ENCODE results near the gene MARVELD1. TPM values are rescaled to one million over a fixed set of nuclear protein-coding genes. Genes with fewer than 3 reads are reported as not detected.

The MARVELD1 gene
- total and polyA plus RNA-seq, 2 experiments from 2014 or later, result 29.4 to 64.8 TPM

- Histone ChIP-seq H3K79me2 (ENCODE audit: insufficient read depth) (no peaks in the 10 kb centered on the region; the same call in none of the 2 replicates), H3K27me3 (replicated peaks; ENCODE audit: insufficient read depth) (no peaks in the 10 kb centered on the region), H3K9ac (no peak overlapping the region), H3F3A (ENCODE audit: insufficient read depth) (peaks cover 21% of the 10 kb centered on the region), H3K9me2 (ENCODE audit: insufficient read depth) (no peaks in the 10 kb centered on the region), H3K4me2 (ENCODE audit: unreplicated experiment) (no peak overlapping the region), H3K27ac (no peak overlapping the region), H3K9me3 (ENCODE audit: low read depth) (no peaks in the 10 kb centered on the region), H3K4me1 (ENCODE audit: insufficient read depth) (no peaks in the 10 kb centered on the region), H2AFZ (no peak overlapping the region), H3K4me3 (no peak overlapping the region), H4K20me1 (ENCODE audit: insufficient read depth) (no peaks in the 10 kb centered on the region), H3K36me3 (ENCODE audit: low read depth) (peaks cover 63% of the 10 kb centered on the region; the same call in 1 of the 2 replicates)
- WGBS, 2 experiments (ENCODE audit: low coverage in 1 of 2, low lambda C conversion rate in 2 of 2, missing lambda C conversion rate in 2 of 2), result 50 to 53% methylated on average over 1 of the region's 1 CpG
- TF ChIP-seq EZH2 (IDR thresholded peaks at IDR 0.05; ENCODE audit: insufficient read depth, poor library complexity, severe bottlenecking), result no peak
- no peak for TF ChIP-seq EZH2phosphoT487 (IDR thresholded peaks at IDR 0.05; ENCODE audit: insufficient read depth, low read depth)
- in situ Hi-C loops (cut with MboI), result no loop called here
- DNase-seq, result no peak
Observed at GRCh38 chr10:97669571-97669970, 44.0 kb upstream of the MARVELD1 start.

DNA sequence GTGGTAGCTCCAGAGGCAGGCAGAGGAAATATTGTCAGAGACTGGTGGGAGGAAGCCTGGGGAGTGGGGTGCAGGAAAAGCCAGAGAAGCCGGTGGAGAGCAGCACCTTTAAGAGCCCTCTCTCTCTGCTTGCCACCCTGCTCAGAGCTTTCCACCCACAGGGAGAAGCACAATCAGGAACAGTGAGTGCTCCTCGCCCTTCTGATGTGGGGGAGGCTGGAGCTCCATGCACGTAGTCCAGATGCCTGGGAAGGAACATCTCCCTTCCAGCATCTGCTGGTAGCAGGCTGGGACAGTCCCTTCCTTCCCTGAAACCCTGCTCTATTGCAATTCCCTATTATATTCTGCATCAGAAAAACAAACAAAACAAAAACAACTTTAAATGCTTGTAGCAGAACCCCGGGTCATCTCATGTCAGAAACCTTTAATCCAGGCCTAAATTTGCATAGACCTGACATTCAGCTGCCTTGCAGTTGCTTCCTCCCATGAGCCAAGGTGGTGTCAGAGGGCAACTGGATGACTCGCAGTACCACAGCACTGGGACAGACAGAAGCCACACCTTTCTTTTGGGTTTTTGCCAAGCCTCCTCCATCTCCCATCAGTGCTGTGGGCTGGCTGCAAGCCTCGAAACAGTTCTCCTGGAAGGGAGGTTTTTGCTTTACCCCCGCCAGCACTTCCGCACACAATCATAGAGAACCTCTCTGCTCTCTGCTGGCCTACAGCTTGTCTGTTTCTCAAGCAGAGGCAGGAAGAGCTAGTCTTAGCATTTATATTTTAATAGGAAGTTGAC lies 39.6 kb upstream of the MARVELD1 start:
- 73 to 76% methylated on average over 8 of the region's 8 CpGs for WGBS, 2 experiments (ENCODE audit: low coverage in 1 of 2, low lambda C conversion rate in 2 of 2, missing lambda C conversion rate in 2 of 2)
- DNase-seq, result peak; percentile 78
- Histone ChIP-seq H3K9me2 (ENCODE audit: insufficient read depth) (no peaks in the 10 kb centered on the region), H3K4me2 (ENCODE audit: unreplicated experiment) (no peak overlapping the region), H3K79me2 (ENCODE audit: insufficient read depth) (peaks cover 11% of the 10 kb centered on the region), H3K27me3 (replicated peaks; ENCODE audit: insufficient read depth) (no peaks in the 10 kb centered on the region), H3K9ac (no peak overlapping the region), H3K27ac (peak overlapping the region; percentile 23), H4K20me1 (ENCODE audit: insufficient read depth) (no peaks in the 10 kb centered on the region), H2AFZ (no peak overlapping the region), H3F3A (ENCODE audit: insufficient read depth) (peaks cover 48% of the 10 kb centered on the region), H3K9me3 (ENCODE audit: low read depth) (no peaks in the 10 kb centered on the region), H3K4me3 (no peak overlapping the region), H3K36me3 (ENCODE audit: low read depth) (peaks cover 74% of the 10 kb centered on the region; the same call in 1 of the 2 replicates), H3K4me1 (ENCODE audit: insufficient read depth) (no peaks in the 10 kb centered on the region)
- no peak for TF ChIP-seq EZH2 (IDR thresholded peaks at IDR 0.05; ENCODE audit: insufficient read depth, poor library complexity, severe bottlenecking)
- TF ChIP-seq EZH2phosphoT487 (IDR thresholded peaks at IDR 0.05; ENCODE audit: insufficient read depth, low read depth), result no peak
- in situ Hi-C loops (cut with MboI), result no loop called here

- DNase-seq, result no peak
- Histone ChIP-seq H3K9ac (no peak overlapping the region), H3K27ac (no peak overlapping the region), H3K9me2 (ENCODE audit: insufficient read depth) (no peaks in the 10 kb centered on the region), H3K4me3 (no peak overlapping the region), H3K4me2 (ENCODE audit: unreplicated experiment) (no peak overlapping the region), H2AFZ (no peak overlapping the region), H4K20me1 (ENCODE audit: insufficient read depth) (no peaks in the 10 kb centered on the region), H3K9me3 (ENCODE audit: low read depth) (no peaks in the 10 kb centered on the region), H3K36me3 (ENCODE audit: low read depth) (peaks cover 68% of the 10 kb centered on the region; the same call in 1 of the 2 replicates), H3K4me1 (ENCODE audit: insufficient read depth) (no peaks in the 10 kb centered on the region), H3K79me2 (ENCODE audit: insufficient read depth) (peaks cover 22% of the 10 kb centered on the region), H3K27me3 (replicated peaks; ENCODE audit: insufficient read depth) (no peaks in the 10 kb centered on the region), H3F3A (ENCODE audit: insufficient read depth) (peaks cover 50% of the 10 kb centered on the region)
- no peak for TF ChIP-seq EZH2 (IDR thresholded peaks at IDR 0.05; ENCODE audit: insufficient read depth, poor library complexity, severe bottlenecking)
- no peak for TF ChIP-seq EZH2phosphoT487 (IDR thresholded peaks at IDR 0.05; ENCODE audit: insufficient read depth, low read depth)
- 83 to 84% methylated on average over 9 of the region's 9 CpGs for whole genome bisulfite sequencing, 2 experiments (ENCODE audit: low coverage in 1 of 2, low lambda C conversion rate in 2 of 2, missing lambda C conversion rate in 2 of 2)
- in situ Hi-C loops (cut with MboI), result no loop called here
Observed at GRCh38 chr10:97675222-97675621, 38.3 kb upstream of the MARVELD1 start.

DNA sequence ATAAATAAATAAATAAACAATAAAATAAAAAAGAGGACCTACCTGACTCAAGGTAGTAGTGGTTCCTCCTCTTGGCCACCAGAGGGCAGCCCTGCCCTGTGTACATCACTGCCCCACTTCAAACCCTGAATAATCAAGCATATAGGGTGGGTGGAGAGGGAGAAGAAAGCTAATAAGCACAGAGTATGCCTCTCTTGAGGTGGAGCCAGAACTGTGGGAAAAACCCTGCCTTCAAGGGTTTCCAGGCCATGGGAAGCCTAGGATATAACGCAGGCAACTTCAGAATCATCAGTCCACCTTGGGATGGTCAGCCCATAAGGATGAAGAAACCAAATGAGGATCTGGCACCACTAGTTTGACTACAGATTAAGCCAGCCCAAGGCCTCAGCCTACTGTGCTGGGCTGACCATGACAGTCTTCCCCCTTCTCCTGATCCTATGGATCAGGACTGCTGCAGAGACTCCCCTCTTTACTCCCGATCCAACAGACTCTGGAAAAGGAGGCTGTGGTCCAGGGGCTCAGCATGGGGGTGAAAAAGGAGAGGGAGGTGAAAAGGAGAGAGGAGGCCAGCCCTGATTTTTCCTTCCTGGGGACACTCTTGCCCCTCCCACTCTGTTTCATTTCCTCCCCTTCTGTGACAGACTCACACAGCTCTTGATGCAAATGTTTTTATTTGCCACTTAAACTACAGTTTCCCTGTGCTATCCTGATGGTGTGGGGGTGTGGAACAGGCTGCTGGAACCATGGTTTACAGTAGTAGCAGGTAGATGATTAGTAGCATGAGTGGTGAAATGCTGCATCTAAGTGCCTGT lies 36.6 kb upstream of the MARVELD1 start:
- Histone ChIP-seq H3K9me3 (ENCODE audit: low read depth) (no peaks in the 10 kb centered on the region), H4K20me1 (ENCODE audit: insufficient read depth) (no peaks in the 10 kb centered on the region), H3K27me3 (replicated peaks; ENCODE audit: insufficient read depth) (no peaks in the 10 kb centered on the region), H3K27ac (no peak overlapping the region), H3K36me3 (ENCODE audit: low read depth) (peaks cover 55% of the 10 kb centered on the region; the same call in 1 of the 2 replicates), H2AFZ (no peak overlapping the region), H3F3A (ENCODE audit: insufficient read depth) (peaks cover 49% of the 10 kb centered on the region), H3K4me3 (no peak overlapping the region), H3K9ac (no peak overlapping the region), H3K4me2 (ENCODE audit: unreplicated experiment) (no peak overlapping the region), H3K9me2 (ENCODE audit: insufficient read depth) (no peaks in the 10 kb centered on the region), H3K79me2 (ENCODE audit: insufficient read depth) (peaks cover 39% of the 10 kb centered on the region), H3K4me1 (ENCODE audit: insufficient read depth) (0 out of 2 replicates have a peak, but pooled peaks cover under 1% of the 10 kb centered on the region)
- in situ Hi-C loops (cut with MboI), result no loop called here
- 94 to 100% methylated on average over 2 of the region's 2 CpGs for WGBS, 2 experiments (ENCODE audit: low coverage in 1 of 2, low lambda C conversion rate in 2 of 2, missing lambda C conversion rate in 2 of 2)
- TF ChIP-seq EZH2 (IDR thresholded peaks at IDR 0.05; ENCODE audit: insufficient read depth, poor library complexity, severe bottlenecking) (no peak), EZH2phosphoT487 (IDR thresholded peaks at IDR 0.05; ENCODE audit: insufficient read depth, low read depth) (no peak)
- DNase-seq, result peak; percentile 69
